ENCODE data around the gene ADAT1. TPM values are rescaled to one million over a fixed set of nuclear protein-coding genes. Genes with fewer than 3 reads are reported as not detected.

The ADAT1 gene
- total and polyA plus RNA-seq, 2 of the 13 experiments (the other 11 are each of a cell fraction or from before 2014, with no cell fraction given): 18.4 to 40.8 TPM

DNA sequence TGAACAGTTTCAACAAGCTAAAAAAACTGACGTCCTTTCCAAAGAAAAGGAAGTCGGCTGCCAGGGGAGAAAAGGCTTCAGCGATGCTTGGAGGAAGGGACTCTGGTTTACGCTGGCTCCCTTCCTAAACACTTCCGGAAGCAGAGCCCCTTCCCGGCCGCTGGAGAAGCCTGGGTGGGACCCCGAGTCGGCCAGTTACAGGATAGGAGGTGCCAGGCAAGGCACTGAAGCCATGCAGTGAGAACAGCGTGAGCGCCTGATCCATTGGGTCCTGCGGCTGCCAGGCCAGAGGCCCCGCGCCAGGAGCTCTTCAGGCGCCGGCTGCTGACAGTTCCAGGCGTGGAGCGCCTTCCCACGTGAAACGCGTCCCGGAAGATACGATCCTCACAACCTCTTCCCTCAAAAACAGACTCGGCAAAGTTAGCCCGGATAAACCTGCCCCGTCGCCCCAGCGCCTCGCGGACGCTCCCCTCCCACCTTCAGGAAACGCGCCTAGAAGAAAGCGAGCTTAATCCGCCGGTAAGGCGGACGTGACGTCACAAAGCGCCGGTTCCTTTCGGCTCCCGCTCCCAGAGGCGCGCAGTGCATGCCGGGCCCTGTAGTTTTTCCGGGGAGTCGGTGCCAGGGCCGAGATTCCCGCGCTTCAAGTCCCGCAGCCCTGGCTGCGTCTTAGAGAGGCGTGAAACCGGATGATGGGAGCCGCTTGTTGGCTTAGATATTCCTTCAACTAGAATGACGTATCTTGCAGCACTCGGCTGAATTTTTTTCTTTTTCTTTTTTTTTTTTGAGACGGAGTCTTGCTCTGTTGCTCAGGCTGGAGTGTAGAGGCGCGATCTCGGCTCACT lies at the start of gene ADAT1 (continued):
- TF ChIP-seq IKZF5 (CRISPR knock-in tag; IDR thresholded peaks at IDR 0.05) (peak; percentile 76; the same call in 1 of the 2 replicates), ZNF367 (CRISPR knock-in tag; IDR thresholded peaks at IDR 0.05; ENCODE audit: borderline replicate concordance) (peak; percentile 54; the same call in 1 of the 2 replicates), ZMYM4 (CRISPR knock-in tag; IDR thresholded peaks at IDR 0.05) (peak; percentile 90), ZFP62 (CRISPR knock-in tag; IDR thresholded peaks at IDR 0.05) (no peak), CEBPG (CRISPR knock-in tag; IDR thresholded peaks at IDR 0.05) (peak; percentile 37; the same call in 1 of the 2 replicates), NR2F6 (IDR thresholded peaks at IDR 0.05) (no peak), NR2F6 (CRISPR knock-in tag; IDR thresholded peaks at IDR 0.05) (peak; percentile 45; the same call in 1 of the 2 replicates), ZNF382 (CRISPR knock-in tag; IDR thresholded peaks at IDR 0.05; ENCODE audit: borderline replicate concordance) (no peak), ZNF776 (CRISPR knock-in tag; IDR thresholded peaks at IDR 0.05) (peak; percentile 81; the same call in 1 of the 2 replicates), NR2F2 (IDR thresholded peaks at IDR 0.05; ENCODE audit: borderline replicate concordance, low read depth) (no peak), JUN (CRISPR knock-in tag; IDR thresholded peaks at IDR 0.05) (peak; percentile 66; the same call in 1 of the 2 replicates), ZNF704 (CRISPR knock-in tag; IDR thresholded peaks at IDR 0.05; ENCODE audit: borderline replicate concordance) (no peak; the same call in 1 of the 2 replicates), EHMT2 (IDR thresholded peaks at IDR 0.05; ENCODE audit: borderline replicate concordance, low read depth, low read length) (no peak), ZC3H4 (CRISPR knock-in tag; IDR thresholded peaks at IDR 0.05; ENCODE audit: borderline replicate concordance) (no peak), PRPF4 (IDR thresholded peaks at IDR 0.05; ENCODE audit: low read depth, low read length, poor library complexity, severe bottlenecking) (no peak), SSRP1 (CRISPR knock-in tag; IDR thresholded peaks at IDR 0.05) (no peak), NFYC (CRISPR knock-in tag; IDR thresholded peaks at IDR 0.05) (no peak), DRAP1 (CRISPR knock-in tag; IDR thresholded peaks at IDR 0.05) (peak; percentile 71), HIVEP1 (CRISPR knock-in tag; IDR thresholded peaks at IDR 0.05) (peak; percentile 75), CC2D1A (CRISPR knock-in tag; IDR thresholded peaks at IDR 0.05) (no peak), POGZ (CRISPR knock-in tag; IDR thresholded peaks at IDR 0.05) (peak; percentile 71), ZNF225 (CRISPR knock-in tag; IDR thresholded peaks at IDR 0.05) (no peak), NFE2L1 (CRISPR knock-in tag; IDR thresholded peaks at IDR 0.05; ENCODE audit: borderline replicate concordance) (no peak), NFIB (CRISPR knock-in tag; IDR thresholded peaks at IDR 0.05; ENCODE audit: borderline replicate concordance) (no peak), PHF20 (CRISPR knock-in tag; IDR thresholded peaks at IDR 0.05) (peak; percentile 91), FOXO1 (CRISPR knock-in tag; IDR thresholded peaks at IDR 0.05) (0 out of 2 replicates have a peak, but pooled peaks have one; percentile 12), KDM5B (CRISPR knock-in tag; IDR thresholded peaks at IDR 0.05; ENCODE audit: borderline replicate concordance) (peak; percentile 90), PPARG (CRISPR knock-in tag; conservative IDR thresholded peaks at IDR 0.05) (0 out of 2 replicates have a peak, but pooled peaks have one; percentile 25)
- TF ChIP-seq, protein P1, sequence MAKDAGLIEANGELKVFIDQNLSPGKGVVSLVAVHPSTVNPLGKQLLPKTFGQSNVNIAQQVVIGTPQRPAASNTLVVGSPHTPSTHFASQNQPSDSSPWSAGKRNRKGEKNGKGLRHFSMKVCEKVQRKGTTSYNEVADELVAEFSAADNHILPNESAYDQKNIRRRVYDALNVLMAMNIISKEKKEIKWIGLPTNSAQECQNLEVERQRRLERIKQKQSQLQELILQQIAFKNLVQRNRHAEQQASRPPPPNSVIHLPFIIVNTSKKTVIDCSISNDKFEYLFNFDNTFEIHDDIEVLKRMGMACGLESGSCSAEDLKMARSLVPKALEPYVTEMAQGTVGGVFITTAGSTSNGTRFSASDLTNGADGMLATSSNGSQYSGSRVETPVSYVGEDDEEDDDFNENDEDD (CRISPR knock-in tag; IDR thresholded peaks at IDR 0.05; ENCODE audit: borderline replicate concordance): peak; percentile 97
